Esophagus squamous epithelium (tissue), 5 donors: Measurements from ENCODE around the gene IL1RAPL1. TPM values are rescaled to one million over a fixed set of nuclear protein-coding genes. Genes with fewer than 3 reads are reported as not detected.

Experiments used
- DNase-seq: peaks from one replicate; lab custom pipeline; 2025; lab: John Stamatoyannopoulos, UW
- H3K27ac ChIP-seq, 4 donors: fragments of 200-600 bp; sonication (generic); one replicate each; pipeline ENCODE4 v1.5.1; 2016 to 2019; ENCODE audit warnings: mild to moderate bottlenecking in 1 of 4
- H3K27me3 ChIP-seq, 4 donors: fragments of 200-600 bp; sonication (generic); 1 replicate in 3 of 4; 2 replicates in 1 of 4; pipeline versions ENCODE4 v1.5.1 to v1.6.0; 2017 to 2021; ENCODE audit warnings: antibody characterized with exemption in 1 of 4
- H3K36me3 ChIP-seq, 3 donors: fragments of 200-600 bp; sonication (generic); one replicate each; pipeline ENCODE4 v1.5.1; 2016 to 2019
- H3K4me1 ChIP-seq, 3 donors: fragments of 200-600 bp; sonication (generic); one replicate each; pipeline ENCODE4 v1.5.1; 2017 to 2019
- H3K4me3 ChIP-seq, 4 donors: fragments of 200-600 bp; sonication (generic); 1 replicate in 3 of 4; 2 replicates in 1 of 4; pipeline ENCODE4 v1.5.1; 2016 to 2019; ENCODE audit warnings: mild to moderate bottlenecking in 2 of 4, moderate library complexity in 1 of 4
- H3K9me3 ChIP-seq, 3 donors: fragments of 200-600 bp; sonication (generic); one replicate each; pipeline ENCODE4 v1.5.1; 2016 to 2019
- CTCF ChIP-seq, 6 experiments: fragments of 450-650 bp in 4 of 6; fragments of 200-600 bp in 2 of 6; sonication (generic) in 2 of 6; IDR thresholded peaks; one replicate each; pipeline ENCODE4 v1.5.1; 2016 to 2019; ENCODE audit warnings: antibody characterized with exemption in 6 of 6, mild to moderate bottlenecking in 4 of 6, moderate library complexity in 4 of 6
- POLR2A ChIP-seq, 4 donors: fragments of 450-650 bp; IDR thresholded peaks; one replicate each; pipeline ENCODE4 v1.6.1; 2017; ENCODE audit warnings: antibody characterized with exemption in 4 of 4, mild to moderate bottlenecking in 4 of 4, moderate library complexity in 3 of 4
- WGBS, 2 donors: methylation state at CpG; one replicate each; pipeline ENCODE4 v1.1.5; 2018; 5-methylcytosine and 5-hydroxymethylcytosine counted together
- intact Hi-C: fragments of 100-400 bp; cut with DNase I; formaldehyde crosslinking; loops from one replicate; pipeline ENCODE4 v1.15.0; 2022
- total RNA-seq, 4 donors: library from RNA; depleted of rRNA; stranded (reverse); fragments of >200 nt; gene quantifications; one replicate each; pipeline ENCODE4 v1.1.0, GENCODE V29; 2016
- donor health status: DM: yes; HTN: yes; CAD: no.

The IL1RAPL1 gene
- total RNA-seq, 4 donors from 2014 or later, result 0.09 to 0.19 (median 0.13) TPM; not detected in 1

GRCh38 chrX:29728639-29729038 lies 1141.4 kb downstream of the IL1RAPL1 start:
- intact Hi-C loops, result no loop called here

GRCh38 chrX:29744966-29745365 lies 1157.7 kb downstream of the IL1RAPL1 start:
- H3K9me3 ChIP-seq, result no peaks in the 10 kb centered on the region
- WGBS, 2 donors, result 83 to 85% methylated on average over 2 of the region's 2 CpGs
- H3K36me3 ChIP-seq, result no peaks in the 10 kb centered on the region
- no peak overlapping the region for H3K27ac ChIP-seq
- H3K4me1 ChIP-seq, result no peaks in the 10 kb centered on the region
- H3K27me3 ChIP-seq, result peaks cover 0 to 3% (median 0%) of the 10 kb centered on the region in 4 donors
- H3K4me3 ChIP-seq, result no peak overlapping the region
- DNase-seq, result no peak
- intact Hi-C loops, result no loop called here
- TF ChIP-seq POLR2A (IDR thresholded peaks at IDR 0.05) (no peak), CTCF (IDR thresholded peaks at IDR 0.05) (no peak)

More at GRCh38 chrX:29728639-29729038, 1141.4 kb downstream of the IL1RAPL1 start:
- no peaks in the 10 kb centered on the region for H3K4me1 ChIP-seq
- TF ChIP-seq POLR2A (IDR thresholded peaks at IDR 0.05) (no peak), CTCF (IDR thresholded peaks at IDR 0.05) (no peak)
- no peak for DNase-seq
- no peaks in the 10 kb centered on the region for H3K36me3 ChIP-seq
- 35 to 40% methylated on average over 2 of the region's 2 CpGs for WGBS, 2 donors
- H3K4me3 ChIP-seq, result no peak overlapping the region
- no peak overlapping the region for H3K27ac ChIP-seq
- H3K27me3 ChIP-seq, result no peaks in the 10 kb centered on the region
- H3K9me3 ChIP-seq, result no peaks in the 10 kb centered on the region

GRCh38 chrX:29746326-29746725 lies 1159.1 kb downstream of the IL1RAPL1 start:
- no peaks in the 10 kb centered on the region for H3K4me1 ChIP-seq
- H3K4me3 ChIP-seq, result no peak overlapping the region
- intact Hi-C loops, result no loop called here
- no peaks in the 10 kb centered on the region for H3K36me3 ChIP-seq
- no peaks in the 10 kb centered on the region for H3K27me3 ChIP-seq
- TF ChIP-seq POLR2A (IDR thresholded peaks at IDR 0.05) (no peak), CTCF (IDR thresholded peaks at IDR 0.05) (no peak)
- no peak overlapping the region for H3K27ac ChIP-seq
- WGBS, 2 donors, result 87 to 88% methylated on average over 4 of the region's 4 CpGs
- no peak for DNase-seq
- no peaks in the 10 kb centered on the region for H3K9me3 ChIP-seq

- no peak for DNase-seq
- TF ChIP-seq CTCF (IDR thresholded peaks at IDR 0.05), result no peak
- TF ChIP-seq POLR2A (IDR thresholded peaks at IDR 0.05), result no peak
- Histone ChIP-seq H3K9me3 (no peaks in the 10 kb centered on the region), H3K27me3 (no peaks in the 10 kb centered on the region), H3K27ac (no peak overlapping the region), H3K36me3 (no peaks in the 10 kb centered on the region), H3K4me3 (no peak overlapping the region), H3K4me1 (no peaks in the 10 kb centered on the region)
- 69% methylated on average over 4 of the region's 4 CpGs for WGBS, 2 donors
- intact Hi-C loops, result no loop called here
These were observed 1174.8 kb downstream of the IL1RAPL1 start for GRCh38 chrX:29762006-29762405.

GRCh38 chrX:29775890-29776289 lies 1188.6 kb downstream of the IL1RAPL1 start:
- H3K36me3 ChIP-seq, result no peaks in the 10 kb centered on the region
- TF ChIP-seq CTCF (IDR thresholded peaks at IDR 0.05) (no peak), POLR2A (IDR thresholded peaks at IDR 0.05) (no peak)
- no peak for DNase-seq
- H3K4me1 ChIP-seq, result no peaks in the 10 kb centered on the region
- H3K27me3 ChIP-seq, result no peaks in the 10 kb centered on the region
- WGBS, 2 donors, result 82 to 86% methylated on average over 5 of the region's 5 CpGs
- H3K27ac ChIP-seq, result no peak overlapping the region
- H3K9me3 ChIP-seq, result no peaks in the 10 kb centered on the region
- no peak overlapping the region for H3K4me3 ChIP-seq
- intact Hi-C loops, result no loop called here
